A549 (cell line): ENCODE data around the gene ATP8B2. TPM values are rescaled to one million over a fixed set of nuclear protein-coding genes. Genes with fewer than 3 reads are reported as not detected.
A peak's percentile ranks its signal among the peaks of the same experiment; 100 is the strongest.

Source experiments
- ATAC-seq, 2 experiments: fragments of 200-7000 bp in 1 of 2; fragments of >200 bp in 1 of 2; cut with Nextera tagmentation in 1 of 2; cut with Tn5 transposase in 1 of 2; 3 replicates each; pipeline versions ENCODE4 v1.8.0 to v1.9.1; 2018 to 2020; ENCODE audit warnings: mild to moderate bottlenecking in 1 of 2, moderate library complexity in 1 of 2
- CTCF ChIA-PET: fragments of 300-600 bp; sonication (Branson Sonifier 250); formaldehyde crosslinking; extraction: SDS; loops from one replicate; lab custom pipeline; 2021; ENCODE audit warnings: antibody characterized with exemption, inconsistent platforms; lab: Yijun Ruan, JAX
- POLR2A ChIA-PET: fragments of 350-600 bp; formaldehyde crosslinking; extraction: SDS; loops from one replicate; lab custom pipeline; 2021; ENCODE audit warnings: antibody characterized with exemption, inconsistent platforms; lab: Yijun Ruan, JAX
- DNase-seq, 2 experiments: peaks; one replicate each; pipeline versions ENCODE4 v3.0.0 to v3.0.0-alpha.2; 2011 to 2016; ENCODE audit warnings: low read depth in 1 of 2, low spot score in 1 of 2
- FAIRE-seq: peaks from 2 replicates; lab custom pipeline; 2011; peaks lifted over from hg19 to GRCh38; lab: Jason Lieb, UNC
- H3K27ac ChIP-seq, 2 experiments: fragments of >200 bp; sonication (Bioruptor Twin); formaldehyde crosslinking; 3 replicates each; pipeline ENCODE4 v1.5.1; 2016 to 2017
- H3K4me1 ChIP-seq: fragments of >200 bp; sonication (Bioruptor Twin); formaldehyde crosslinking; 3 replicates; pipeline ENCODE4 v1.6.1; 2016
- H3K4me2 ChIP-seq: fragments of >200 bp; sonication (Bioruptor Twin); formaldehyde crosslinking; 3 replicates; pipeline ENCODE4 v1.6.1; 2016
- H3K4me3 ChIP-seq: fragments of >200 bp; sonication (Bioruptor Twin); formaldehyde crosslinking; 3 replicates; pipeline ENCODE4 v1.5.1; 2016
- H3K9me3 ChIP-seq: fragments of >200 bp; sonication (Bioruptor Twin); formaldehyde crosslinking; 3 replicates; pipeline ENCODE4 v1.6.1; 2016
- CBX8 ChIP-seq: fragments of 200-600 bp; sonication (generic); IDR thresholded peaks from 2 replicates; pipeline ENCODE4 v1.6.1; 2016
- CHD2 ChIP-seq: fragments of 150-350 bp; IDR thresholded peaks from 2 replicates; pipeline ENCODE4 v1.6.1; 2014; ENCODE audit warnings: low read length; ENCODE audit not compliant: partially characterized antibody
- EHMT2 ChIP-seq: fragments of 200-600 bp; sonication (generic); IDR thresholded peaks from 2 replicates; pipeline ENCODE4 v1.6.1; 2016; ENCODE audit warnings: antibody characterized with exemption, low read depth, mild to moderate bottlenecking, moderate library complexity
- ELK1 ChIP-seq: fragments of 150-350 bp; IDR thresholded peaks from 2 replicates; pipeline ENCODE4 v1.6.1; 2014; ENCODE audit warnings: low read depth, mild to moderate bottlenecking, low read length
- EP300 ChIP-seq, 2 experiments: fragments of >200 bp; sonication (Bioruptor Twin); formaldehyde crosslinking; IDR thresholded peaks; 2 replicates in 1 of 2; 3 replicates in 1 of 2; pipeline ENCODE4 v1.6.1; 2016 to 2017
- ESRRA ChIP-seq: fragments of 150-350 bp; IDR thresholded peaks from 2 replicates; pipeline ENCODE4 v1.6.1; 2014; ENCODE audit warnings: mild to moderate bottlenecking, low read length, borderline replicate concordance
- FOXS1 ChIP-seq: fragments of 250-450 bp; sonication (Bioruptor Pico); IDR thresholded peaks from 2 replicates; pipeline ENCODE4 v1.5.0; 2020; ENCODE audit warnings: mild to moderate bottlenecking, moderate library complexity
- HOXA7 ChIP-seq: fragments of 250-450 bp; sonication (Bioruptor Pico); IDR thresholded peaks from 2 replicates; pipeline ENCODE4 v1.5.0; 2020; ENCODE audit warnings: mild to moderate bottlenecking, moderate library complexity
- HOXB13 ChIP-seq: fragments of 250-450 bp; sonication (Bioruptor Pico); IDR thresholded peaks from 2 replicates; pipeline ENCODE4 v1.5.0; 2020; ENCODE audit warnings: low read depth, mild to moderate bottlenecking, moderate library complexity
- HOXB5 ChIP-seq: fragments of 250-450 bp; sonication (Bioruptor Pico); IDR thresholded peaks from 2 replicates; pipeline ENCODE4 v1.5.0; 2020; ENCODE audit warnings: mild to moderate bottlenecking, moderate library complexity
- JUNB ChIP-seq: fragments of >200 bp; sonication (Bioruptor Twin); formaldehyde crosslinking; IDR thresholded peaks from 2 replicates; pipeline ENCODE4 v1.6.1; 2016
- KDM1A ChIP-seq: fragments of 200-600 bp; sonication (generic); IDR thresholded peaks from 2 replicates; pipeline ENCODE4 v1.6.1; 2016; ENCODE audit warnings: low read depth, mild to moderate bottlenecking
- MAFK ChIP-seq: fragments of 450-650 bp; IDR thresholded peaks from 2 replicates; pipeline ENCODE4 v1.6.1; 2014; ENCODE audit not compliant: partially characterized antibody
- NR3C1 ChIP-seq: fragments of >200 bp; sonication (Bioruptor Twin); formaldehyde crosslinking; IDR thresholded peaks from 3 replicates; pipeline ENCODE4 v1.6.1; 2017
- RCOR1 ChIP-seq: fragments of 150-350 bp; IDR thresholded peaks from 2 replicates; pipeline ENCODE4 v1.6.1; 2014; ENCODE audit warnings: antibody characterized with exemption, low read length, low read depth
- REST ChIP-seq: fragments of 200-600 bp; sonication (generic); IDR thresholded peaks from 2 replicates; pipeline ENCODE4 v1.6.1; 2016; ENCODE audit warnings: antibody characterized with exemption, mild to moderate bottlenecking, moderate library complexity
- RNF2 ChIP-seq: fragments of 200-600 bp; sonication (generic); IDR thresholded peaks from 2 replicates; pipeline ENCODE4 v1.6.1; 2016; ENCODE audit warnings: low read depth, mild to moderate bottlenecking, antibody characterized with exemption, moderate library complexity, borderline replicate concordance
- TP53 ChIP-seq: fragments of 250-450 bp; sonication (Bioruptor Pico); IDR thresholded peaks from 2 replicates; pipeline ENCODE4 v1.5.0; 2021; ENCODE audit warnings: mild to moderate bottlenecking, moderate library complexity
- USF2 ChIP-seq: fragments of 450-650 bp; IDR thresholded peaks from 2 replicates; pipeline ENCODE4 v1.6.1; 2014; ENCODE audit warnings: antibody characterized with exemption
- ZC3H11A ChIP-seq: fragments of 450-650 bp; IDR thresholded peaks from 2 replicates; pipeline ENCODE4 v1.6.1; 2014; ENCODE audit warnings: antibody characterized with exemption, mild to moderate bottlenecking
- ZFP36 ChIP-seq: fragments of 450-650 bp; IDR thresholded peaks from 2 replicates; pipeline ENCODE4 v1.6.1; 2014; ENCODE audit warnings: borderline replicate concordance; ENCODE audit not compliant: partially characterized antibody
- ZNF302 ChIP-seq: fragments of 250-450 bp; sonication (Bioruptor Pico); IDR thresholded peaks from 2 replicates; pipeline ENCODE4 v1.9.0; 2021; ENCODE audit warnings: inconsistent platforms, mild to moderate bottlenecking, moderate library complexity
- ZSCAN20 ChIP-seq: fragments of 250-450 bp; sonication (Bioruptor Pico); IDR thresholded peaks from 2 replicates; pipeline ENCODE4 v1.8.0; 2022; ENCODE audit warnings: mild to moderate bottlenecking, moderate library complexity
- WGBS: methylation state at CpG from one replicate; pipeline ENCODE4 v1.1.6; 2017; ENCODE audit errors: missing lambda C conversion rate; 5-methylcytosine and 5-hydroxymethylcytosine counted together
- polyA plus RNA-seq, 4 experiments: library from polyadenylated mRNA; depleted of rRNA in 3 of 4; stranded (reverse); fragments of >200 nt; fragmentation: RNase III in 1 of 4; extraction: RNeasy Plus Mini Kit Qiagen cat#74134 plus additional on column Dnase treatment in 1 of 4; gene quantifications; 2 replicates in 3 of 4; 3 replicates in 1 of 4; pipeline ENCODE4 v1.2.3, GENCODE V29; 2011 to 2017

The ATP8B2 gene
- polyA plus RNA-seq, 2 of the 4 experiments (the other 2 are of a cell fraction) = 12.7 to 17.5 TPM

GRCh38 chr1:154330669-154331068, 5.3 kb downstream of the ATP8B2 start:
- ATAC-seq = no peak
- CTCF ChIA-PET = interaction anchor here (0.6 to 13.9 kb wide), 4 partner anchors 11 to 53 kb away, joined by 3 to 268 read pairs (median 4); no protein-coding TSS in a partner anchor

GRCh38 chr1:154334079-154335024, 9.0 kb downstream of the ATP8B2 start:
- ChIA-PET POLR2A (interaction anchor here (0.8 to 2.1 kb wide), 2 partner anchors 9 to 344 kb away, joined by 3 to 11 read pairs; partner anchors contain the start of gene ATP8B2), CTCF (interaction anchor here (0.5 to 22.0 kb wide), 62 partner anchors 10 to 813 kb away, joined by 3 to 268 read pairs (median 4); partner anchors contain the start of genes AQP10, ATP8B2, HAX1 and RAB13)
- Histone ChIP-seq H3K4me3 (no peak overlapping the region), H3K4me2 (peak overlapping the region; percentile 43; the same call in 2 of the 3 replicates), H3K4me1 (peaks cover 14% of the 10 kb centered on the region), H3K9me3 (no peaks in the 10 kb centered on the region), H3K27ac (peak overlapping the region; percentile 38 to 45; a peak in 5 of 6 replicates)
- 70% methylated on average over 13 of the region's 13 CpGs for WGBS
- DNase-seq = peak in 1 of 2 experiments; percentile 22
- ATAC-seq = peak; percentile 12 to 33; a peak in 2 of 6 replicates
- no peak for TF ChIP-seq EP300 (IDR thresholded peaks at IDR 0.05)
- no peak for TF ChIP-seq EHMT2
- no peak for TF ChIP-seq ELK1
- no peak for TF ChIP-seq CHD2
- no peak for TF ChIP-seq REST
- no peak for TF ChIP-seq ZNF302
- TF ChIP-seq HOXB5 (CRISPR knock-in tag) = no peak
- TF ChIP-seq KDM1A = no peak
- TF ChIP-seq ZSCAN20 (CRISPR knock-in tag) = no peak
- TF ChIP-seq ZC3H11A = no peak
- no peak for TF ChIP-seq HOXB13 (CRISPR knock-in tag)
- TF ChIP-seq JUNB = no peak
- TF ChIP-seq ZFP36 = no peak
- no peak for TF ChIP-seq ESRRA
- TF ChIP-seq RCOR1 = no peak
- TF ChIP-seq NR3C1 = no peak
- TF ChIP-seq RNF2 = no peak
- TF ChIP-seq USF2 = no peak
- no peak for TF ChIP-seq CBX8
- TF ChIP-seq FOXS1 (CRISPR knock-in tag) = no peak
- no peak for FAIRE-seq

More at GRCh38 chr1:154330669-154331068, 5.3 kb downstream of the ATP8B2 start:
- FAIRE-seq = no peak
- no peak overlapping the region for H3K27ac ChIP-seq
- H3K4me2 ChIP-seq = no peak overlapping the region
- TF ChIP-seq EP300 (IDR thresholded peaks at IDR 0.05) = no peak
- TF ChIP-seq MAFK = no peak
- TF ChIP-seq TP53 (CRISPR knock-in tag) = no peak
- TF ChIP-seq HOXA7 (CRISPR knock-in tag) = no peak
- peaks cover 26% of the 10 kb centered on the region for H3K4me1 ChIP-seq
- POLR2A ChIA-PET = no interaction called here
- H3K9me3 ChIP-seq = no peaks in the 10 kb centered on the region
- no peak overlapping the region for H3K4me3 ChIP-seq
- no peak for DNase-seq
